HG03159 (cell line): ENCODE data around the gene ERCC6L2.

Experiments
- ATAC-seq: cut with Tn5 transposase; IDR thresholded peaks from one replicate; pipeline ENCODE4 v1.9.1; 2021; ENCODE audit warnings: mild to moderate bottlenecking, moderate library complexity; ENCODE audit not compliant: unreplicated experiment

The ERCC6L2 gene

GRCh38 chr9:95875305-95876137 is at the start of gene ERCC6L2:
TSS of gene ERCC6L2 (plus strand) at chr9:95875691. CDS start at chr9:95876039, 348 bp downstream.
- ATAC-seq: peak; percentile 87

- ATAC-seq: no peak
Observed at GRCh38 chr9:95826183-95826838, 49.2 kb upstream of the ERCC6L2 start.

- ATAC-seq: no peak
Observed at GRCh38 chr9:95830768-95831167, 44.7 kb upstream of the ERCC6L2 start.

GRCh38 chr9:95831810-95832209 is 43.7 kb upstream of the ERCC6L2 start:
- ATAC-seq: no peak

GRCh38 chr9:95833546-95834178 is 41.8 kb upstream of the ERCC6L2 start:
- ATAC-seq: no peak

GRCh38 chr9:95834281-95834907 is 41.1 kb upstream of the ERCC6L2 start:
- ATAC-seq: no peak

- no peak for ATAC-seq
Observed at GRCh38 chr9:95835393-95835792, 40.1 kb upstream of the ERCC6L2 start.

- ATAC-seq: no peak
Observed at GRCh38 chr9:95836072-95836471, 39.4 kb upstream of the ERCC6L2 start.

GRCh38 chr9:95839012-95839411 is 36.5 kb upstream of the ERCC6L2 start:
- ATAC-seq: no peak

GRCh38 chr9:95840074-95840473 is 35.4 kb upstream of the ERCC6L2 start:
- no peak for ATAC-seq

- no peak for ATAC-seq
Observed at GRCh38 chr9:95841377-95841776, 34.1 kb upstream of the ERCC6L2 start.

- no peak for ATAC-seq
Observed at GRCh38 chr9:95845751-95846150, 29.7 kb upstream of the ERCC6L2 start.

GRCh38 chr9:95848764-95849163 is 26.7 kb upstream of the ERCC6L2 start:
- ATAC-seq: no peak

GRCh38 chr9:95852059-95853032 is 23.1 kb upstream of the ERCC6L2 start:
- peak; percentile 96 for ATAC-seq

- no peak for ATAC-seq
Observed at GRCh38 chr9:95854386-95855020, 21.0 kb upstream of the ERCC6L2 start.

- no peak for ATAC-seq
Observed at GRCh38 chr9:95855961-95856360, 19.5 kb upstream of the ERCC6L2 start.

- ATAC-seq: no peak
Observed at GRCh38 chr9:95857124-95857523, 18.4 kb upstream of the ERCC6L2 start.

GRCh38 chr9:95857896-95858295 is 17.6 kb upstream of the ERCC6L2 start:
- ATAC-seq: no peak

GRCh38 chr9:95862343-95862742 is 13.1 kb upstream of the ERCC6L2 start:
- ATAC-seq: no peak
